ENCODE results near the gene FNDC3A. TPM values are rescaled to one million over a fixed set of nuclear protein-coding genes. Genes with fewer than 3 reads are reported as not detected.
A peak's percentile ranks its signal among the peaks of the same experiment; 100 is the strongest.

The FNDC3A gene
- total RNA-seq, 1 experiment from 2014 or later, result 19.9 TPM

GRCh38 chr13:49217962-49218492 lies 242.3 kb downstream of the FNDC3A start:
- DNase-seq (ENCODE audit: low spot score), result no peak

- DNase-seq (ENCODE audit: low spot score), result no peak
Observed at GRCh38 chr13:49218493-49219051, 242.9 kb downstream of the FNDC3A start.

- no peak for DNase-seq (ENCODE audit: low spot score)
Observed at GRCh38 chr13:49219647-49220035, 243.9 kb downstream of the FNDC3A start.

GRCh38 chr13:49220036-49220855 lies 244.5 kb downstream of the FNDC3A start, which contains the start of gene MLNR:
MLNR (plus strand) TSS chr13:49220338; CDS start chr13:49220338, 0 bp downstream.
- DNase-seq (ENCODE audit: low spot score), result no peak

GRCh38 chr13:49220856-49221589 lies 245.3 kb downstream of the FNDC3A start:
- DNase-seq (ENCODE audit: low spot score), result no peak

- DNase-seq (ENCODE audit: low spot score), result no peak
Observed at GRCh38 chr13:49221590-49221965, 245.9 kb downstream of the FNDC3A start.

- DNase-seq (ENCODE audit: low spot score), result peak; percentile 18
Observed at GRCh38 chr13:49225223-49226042, 249.7 kb downstream of the FNDC3A start.

DNA sequence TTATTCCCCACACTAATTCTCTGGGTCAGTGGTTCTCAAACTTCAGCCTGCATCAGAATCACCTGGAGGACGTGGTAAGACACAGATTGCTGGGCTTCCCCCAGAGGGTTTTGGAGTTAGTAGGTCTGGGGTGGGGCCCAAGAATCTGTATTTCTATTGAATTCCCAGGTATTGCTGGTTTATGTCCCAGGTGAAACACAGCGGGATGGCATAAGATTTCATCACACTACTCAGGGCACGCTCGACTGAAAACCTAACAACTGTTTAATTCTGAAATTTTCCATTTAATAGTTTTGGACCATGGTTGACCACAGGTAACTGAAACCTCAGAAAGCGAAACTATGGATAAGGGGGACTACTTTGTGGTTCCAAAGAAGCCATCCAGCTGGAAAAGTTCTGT lies 250.9 kb downstream of the FNDC3A start:
- no peak for DNase-seq (ENCODE audit: low spot score)

DNA sequence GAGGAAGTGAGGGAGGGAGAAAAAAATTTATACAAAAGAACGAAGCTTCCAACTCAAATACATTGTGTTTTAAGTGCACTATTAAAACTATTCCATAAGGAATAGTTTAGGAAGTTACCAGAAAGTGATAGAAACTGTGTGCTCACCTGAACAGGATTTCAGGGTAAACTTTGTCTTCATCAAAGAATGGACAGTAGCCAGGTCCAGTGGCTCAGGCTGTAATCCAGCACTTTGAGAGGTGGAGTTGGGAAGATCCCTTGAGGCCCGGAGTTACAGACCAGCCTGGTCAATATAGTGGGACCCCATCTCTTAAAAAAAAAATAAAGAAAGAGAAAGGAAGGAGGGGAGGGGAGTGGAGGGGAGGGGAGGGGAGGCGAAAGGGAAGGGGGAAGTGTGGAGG lies 259.0 kb downstream of the FNDC3A start:
- no peak for DNase-seq (ENCODE audit: low spot score)

GRCh38 chr13:49235856-49236431 lies 260.2 kb downstream of the FNDC3A start:
- no peak for DNase-seq (ENCODE audit: low spot score)

GRCh38 chr13:49238621-49239020 lies 262.9 kb downstream of the FNDC3A start:
- no peak for DNase-seq (ENCODE audit: low spot score)

GRCh38 chr13:49240017-49240416 lies 264.3 kb downstream of the FNDC3A start:
- peak; percentile 55 for DNase-seq (ENCODE audit: low spot score)

GRCh38 chr13:49241296-49241695 lies 265.6 kb downstream of the FNDC3A start:
- DNase-seq (ENCODE audit: low spot score), result no peak

DNA sequence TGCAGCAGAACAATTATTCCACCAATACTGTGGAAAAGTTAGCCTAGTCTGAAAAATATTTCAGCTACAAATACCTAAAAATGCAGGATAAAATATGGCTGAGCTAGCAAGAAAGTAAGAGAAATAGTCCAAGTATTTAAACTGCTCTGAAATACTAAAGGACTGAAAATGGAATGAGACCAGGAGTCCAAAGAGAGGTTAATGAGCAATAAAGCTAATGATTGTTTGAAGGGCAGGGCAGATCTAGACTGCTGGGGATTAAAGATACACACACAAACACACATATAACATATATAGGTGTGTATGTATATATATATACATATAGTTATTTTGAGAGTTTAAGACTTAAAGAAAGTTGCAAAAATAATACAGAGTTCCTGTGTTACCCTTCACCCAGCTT lies 269.4 kb downstream of the FNDC3A start:
- no peak for DNase-seq (ENCODE audit: low spot score)

DNA sequence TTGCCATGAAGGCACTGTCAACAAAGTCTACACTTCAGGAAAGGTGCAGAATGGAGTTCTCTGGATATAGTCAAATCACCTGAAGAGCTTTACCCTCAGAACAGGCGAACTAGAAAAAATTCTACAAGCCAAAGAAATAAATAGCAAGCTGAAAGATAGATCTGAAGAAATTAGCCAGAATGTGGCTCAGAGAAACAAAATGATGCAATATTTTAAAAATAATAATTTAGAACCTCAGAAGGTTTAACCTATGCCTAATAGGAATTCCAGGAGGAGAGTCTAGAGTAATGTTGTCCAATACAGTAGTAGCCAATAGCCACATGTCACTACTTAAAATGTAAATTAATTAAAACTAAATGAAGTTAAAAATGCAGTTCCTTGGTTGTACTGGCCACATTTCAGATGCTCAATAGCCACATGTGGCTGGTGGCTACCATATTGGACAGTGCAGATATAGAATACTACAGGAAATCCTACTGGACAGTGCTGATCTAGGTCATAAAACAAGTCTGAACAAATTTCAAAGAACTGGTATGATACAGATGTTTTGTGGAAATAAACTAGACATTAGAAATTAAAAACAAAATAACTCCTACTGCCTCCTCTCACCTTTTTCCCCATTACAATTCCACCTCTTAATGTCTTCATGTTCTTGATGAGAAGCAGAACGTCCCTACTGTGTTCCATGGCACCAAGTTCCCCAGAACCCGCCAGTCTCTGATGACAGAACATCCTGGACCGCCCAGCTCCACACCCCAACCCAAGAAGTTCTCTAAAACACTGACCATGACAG lies 271.3 kb downstream of the FNDC3A start:
- no peak for DNase-seq (ENCODE audit: low spot score)

- DNase-seq (ENCODE audit: low spot score), result peak; percentile 98
Observed at GRCh38 chr13:49247643-49248621, 272.2 kb downstream of the FNDC3A start, which contains the start of gene CDADC1. CDADC1 (plus strand) TSS chr13:49247925; CDS start chr13:49248038, 113 bp downstream.

DNA sequence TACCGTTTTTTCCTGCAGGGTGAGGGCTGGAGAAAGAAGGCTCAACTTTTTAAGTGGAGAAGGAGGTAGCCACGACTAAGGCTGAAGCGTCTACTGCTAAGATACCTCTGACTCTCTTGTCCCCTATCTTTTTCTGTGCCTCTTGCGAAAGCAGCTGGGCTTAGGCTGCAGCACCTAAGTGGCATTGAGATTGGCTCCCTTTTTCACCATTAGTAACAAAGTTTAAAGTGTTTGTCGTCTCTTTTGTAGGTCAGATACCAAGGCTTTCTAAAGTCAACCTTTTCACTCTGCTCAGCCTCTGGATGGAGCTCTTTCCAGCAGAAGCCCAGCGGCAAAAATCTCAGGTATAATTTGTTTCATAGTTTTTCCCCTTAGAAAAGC lies 272.9 kb downstream of the FNDC3A start:
- DNase-seq (ENCODE audit: low spot score), result peak; percentile 36

DNA sequence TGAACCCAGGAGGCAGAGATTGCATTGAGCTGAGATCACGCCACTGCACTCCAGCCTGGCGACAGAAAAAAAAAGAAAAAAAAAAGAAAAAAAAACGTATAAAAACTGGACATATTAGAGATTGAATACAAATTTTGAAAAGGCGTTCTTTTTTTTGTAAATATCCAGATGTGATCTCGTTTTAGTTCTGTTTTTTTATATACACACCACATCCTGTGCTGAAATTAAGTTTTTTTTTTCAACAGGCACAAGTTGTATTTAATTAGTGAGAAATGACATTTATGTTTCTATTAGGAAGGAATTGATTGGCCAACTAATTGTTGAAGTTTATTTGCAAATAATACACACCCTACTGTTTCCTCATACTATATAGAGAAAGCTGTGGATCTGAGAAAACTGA lies 275.6 kb downstream of the FNDC3A start:
- DNase-seq (ENCODE audit: low spot score), result no peak

DNA sequence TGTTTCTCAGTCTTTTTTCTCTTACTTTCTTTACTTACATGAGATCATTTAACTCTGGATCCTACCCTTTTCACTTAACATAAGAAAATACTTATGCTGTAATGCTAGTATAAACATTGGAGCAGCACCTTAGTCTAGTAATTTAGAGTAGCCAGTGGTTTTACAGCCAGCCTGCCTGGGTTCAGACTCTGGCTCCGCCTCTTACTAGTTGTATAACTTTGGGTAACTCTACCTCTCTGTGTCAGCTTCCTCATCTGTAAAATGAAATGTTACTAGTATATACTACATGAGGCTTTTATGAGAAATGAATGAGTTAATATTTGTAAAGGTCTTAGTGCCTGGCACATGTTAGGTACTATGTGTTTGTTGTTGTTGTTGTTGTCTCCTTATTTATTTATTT lies 277.6 kb downstream of the FNDC3A start:
- no peak for DNase-seq (ENCODE audit: low spot score)

Data from HT-29 (cell line).